Nephron progenitor cell (in vitro differentiated cells): Measurements from ENCODE around the gene NTM.

ENCODE experiments used
- DNase-seq: peaks from one replicate; pipeline ENCODE4 v3.0.0; 2021
- H3K27ac Mint-ChIP-seq: 2 replicates; pipeline ENCODE4 v1.8.0; 2021; ENCODE audit warnings: mild to moderate bottlenecking, moderate library complexity, mixed read lengths
- H3K27me3 Mint-ChIP-seq: 2 replicates; pipeline ENCODE4 v1.8.0; 2021; ENCODE audit warnings: mild to moderate bottlenecking, low read depth, mixed read lengths; ENCODE audit not compliant: poor library complexity
- H3K36me3 Mint-ChIP-seq: 2 replicates; pipeline ENCODE4 v1.8.0; 2021; ENCODE audit warnings: low read depth, mixed read lengths
- H3K4me1 Mint-ChIP-seq: 2 replicates; pipeline ENCODE4 v1.8.0; 2021; ENCODE audit warnings: mixed read lengths
- H3K4me3 Mint-ChIP-seq: 2 replicates; pipeline ENCODE4 v1.8.0; 2021; ENCODE audit warnings: mild to moderate bottlenecking, moderate library complexity, mixed read lengths
- H3K9me3 Mint-ChIP-seq: 2 replicates; pipeline ENCODE4 v1.8.0; 2021; ENCODE audit warnings: mild to moderate bottlenecking, moderate library complexity, mixed read lengths
- TF ChIP-seq, protein P1 (sequence below): fragments of 200-600 bp; sonication (generic); IDR thresholded peaks from 2 replicates; pipeline ENCODE4 v1.5.0; 2021; ENCODE audit warnings: antibody characterized with exemption

NTM gene

DNA sequence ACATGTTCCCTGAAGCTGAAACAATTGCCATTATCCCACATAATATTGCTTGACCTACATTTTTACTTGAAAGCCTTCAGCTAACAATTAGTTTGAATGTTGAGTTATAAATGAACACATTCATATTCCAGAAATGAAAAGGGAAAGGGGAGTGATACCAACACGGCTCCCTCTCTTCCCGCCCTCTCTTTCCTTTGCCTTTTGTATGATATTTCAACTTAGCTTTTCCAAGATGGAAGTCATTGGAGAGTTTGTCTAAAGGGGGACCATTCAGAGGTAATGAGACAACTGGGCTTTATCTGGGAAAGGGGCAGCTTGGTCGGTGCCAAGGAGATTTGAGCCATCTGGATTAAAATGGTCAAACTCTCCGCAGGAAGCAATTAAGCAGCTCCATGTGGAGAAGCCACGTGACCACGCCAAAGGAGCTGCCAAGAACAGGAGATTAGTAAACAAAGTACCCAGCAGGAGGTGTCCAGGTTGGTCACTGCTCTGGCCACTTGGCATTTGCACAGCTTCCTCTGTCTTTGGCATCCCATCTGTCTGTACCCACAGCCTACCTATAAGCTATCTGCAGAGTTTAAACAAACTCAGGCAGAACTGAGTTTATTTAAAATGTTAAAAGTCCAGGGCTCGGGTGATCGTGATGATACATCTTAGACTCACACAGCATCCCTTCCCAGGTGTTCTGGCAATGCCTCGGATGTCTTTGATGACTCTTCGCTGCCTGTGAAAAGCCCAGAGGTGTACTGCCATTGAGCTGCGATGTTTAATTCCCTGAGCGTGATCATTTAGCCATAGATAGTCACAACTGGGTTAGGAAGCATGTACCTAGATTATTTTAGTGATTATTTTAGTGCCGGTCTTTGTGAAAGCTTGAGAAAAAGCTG lies 735.9 kb downstream of the NTM start:
- no peak overlapping the region for H3K4me3 Mint-ChIP-seq
- no peak overlapping the region for H3K27ac Mint-ChIP-seq
- H3K27me3 Mint-ChIP-seq = peaks cover 17% of the 10 kb centered on the region
- no peak for DNase-seq
- TF ChIP-seq, protein P1, sequence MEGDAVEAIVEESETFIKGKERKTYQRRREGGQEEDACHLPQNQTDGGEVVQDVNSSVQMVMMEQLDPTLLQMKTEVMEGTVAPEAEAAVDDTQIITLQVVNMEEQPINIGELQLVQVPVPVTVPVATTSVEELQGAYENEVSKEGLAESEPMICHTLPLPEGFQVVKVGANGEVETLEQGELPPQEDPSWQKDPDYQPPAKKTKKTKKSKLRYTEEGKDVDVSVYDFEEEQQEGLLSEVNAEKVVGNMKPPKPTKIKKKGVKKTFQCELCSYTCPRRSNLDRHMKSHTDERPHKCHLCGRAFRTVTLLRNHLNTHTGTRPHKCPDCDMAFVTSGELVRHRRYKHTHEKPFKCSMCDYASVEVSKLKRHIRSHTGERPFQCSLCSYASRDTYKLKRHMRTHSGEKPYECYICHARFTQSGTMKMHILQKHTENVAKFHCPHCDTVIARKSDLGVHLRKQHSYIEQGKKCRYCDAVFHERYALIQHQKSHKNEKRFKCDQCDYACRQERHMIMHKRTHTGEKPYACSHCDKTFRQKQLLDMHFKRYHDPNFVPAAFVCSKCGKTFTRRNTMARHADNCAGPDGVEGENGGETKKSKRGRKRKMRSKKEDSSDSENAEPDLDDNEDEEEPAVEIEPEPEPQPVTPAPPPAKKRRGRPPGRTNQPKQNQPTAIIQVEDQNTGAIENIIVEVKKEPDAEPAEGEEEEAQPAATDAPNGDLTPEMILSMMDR = no peak
- H3K36me3 Mint-ChIP-seq = no peaks in the 10 kb centered on the region
- H3K4me1 Mint-ChIP-seq = peaks cover 8% of the 10 kb centered on the region
- H3K9me3 Mint-ChIP-seq = peaks cover 5% of the 10 kb centered on the region

DNA sequence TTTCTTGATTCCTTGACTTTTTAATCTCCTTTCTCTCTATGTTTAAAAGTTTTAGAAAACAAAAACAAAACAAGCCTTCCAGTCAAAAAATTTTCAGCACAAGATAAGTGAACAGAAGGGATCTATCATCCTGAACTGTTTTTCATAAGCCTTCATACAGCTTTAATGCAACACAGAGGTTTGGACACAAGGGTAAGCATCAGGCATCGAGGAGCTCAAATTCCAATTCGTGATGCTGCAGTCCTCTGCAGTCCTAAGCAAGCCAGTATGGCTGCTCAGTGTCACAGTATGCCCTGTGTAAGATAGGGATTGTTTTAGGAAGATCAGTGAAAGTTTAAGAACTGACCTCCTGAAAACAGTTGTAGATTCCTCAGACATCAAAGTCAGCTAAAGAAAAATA lies 740.9 kb downstream of the NTM start:
- DNase-seq = no peak
- H3K9me3 Mint-ChIP-seq = no peaks in the 10 kb centered on the region
- no peak overlapping the region for H3K27ac Mint-ChIP-seq
- TF ChIP-seq, protein P1 = no peak
- no peak overlapping the region for H3K4me3 Mint-ChIP-seq
- no peaks in the 10 kb centered on the region for H3K36me3 Mint-ChIP-seq
- peaks cover 7% of the 10 kb centered on the region for H3K4me1 Mint-ChIP-seq
- H3K27me3 Mint-ChIP-seq = peaks cover 13% of the 10 kb centered on the region

DNA sequence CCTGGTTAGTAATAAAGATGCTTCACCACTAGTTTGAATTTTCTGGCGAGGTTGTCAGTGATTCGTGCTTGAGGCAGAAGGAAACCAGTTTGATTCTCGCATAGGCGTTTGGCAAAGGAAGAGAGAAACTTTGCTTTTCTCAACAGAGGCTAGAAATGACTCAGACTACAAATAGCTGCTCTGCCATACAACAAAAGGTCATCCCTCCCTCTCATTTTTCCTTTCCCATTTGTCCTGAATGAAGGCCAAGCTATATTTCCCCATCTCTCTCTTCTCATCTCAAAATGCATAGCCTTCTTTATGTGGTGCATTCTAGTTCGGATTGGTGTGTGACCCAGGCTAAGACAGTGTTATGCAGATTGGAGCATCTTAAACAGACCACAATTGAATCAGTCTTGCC lies 741.4 kb downstream of the NTM start:
- no peak for DNase-seq
- H3K36me3 Mint-ChIP-seq = no peaks in the 10 kb centered on the region
- TF ChIP-seq, protein P1 = no peak
- no peaks in the 10 kb centered on the region for H3K9me3 Mint-ChIP-seq
- peaks cover 7% of the 10 kb centered on the region for H3K4me1 Mint-ChIP-seq
- H3K27ac Mint-ChIP-seq = no peak overlapping the region
- H3K4me3 Mint-ChIP-seq = no peak overlapping the region
- peaks cover 16% of the 10 kb centered on the region for H3K27me3 Mint-ChIP-seq

DNA sequence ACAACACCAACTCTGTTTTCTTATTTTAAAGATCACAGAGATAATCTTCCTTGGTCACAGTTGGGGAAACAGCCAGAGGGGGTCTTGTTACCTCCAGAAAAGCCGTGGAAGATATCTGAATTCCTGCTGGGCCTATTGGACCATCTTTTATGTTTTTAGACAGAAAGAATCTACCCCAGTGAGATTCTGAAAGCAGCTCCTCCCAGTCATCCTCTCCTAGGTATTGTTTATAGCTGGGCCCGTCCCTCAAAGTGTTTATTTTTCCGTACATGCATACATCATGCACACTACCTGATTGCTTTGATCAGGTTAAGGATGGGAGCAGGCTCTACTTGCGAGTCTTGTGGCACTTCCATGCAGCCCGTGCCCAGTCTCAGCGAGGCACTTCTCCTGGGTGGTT lies 742.4 kb downstream of the NTM start:
- Mint-ChIP-seq H3K36me3 (no peaks in the 10 kb centered on the region), H3K4me3 (no peak overlapping the region), H3K27ac (no peak overlapping the region), H3K9me3 (no peaks in the 10 kb centered on the region), H3K27me3 (peaks cover 22% of the 10 kb centered on the region), H3K4me1 (peaks cover 7% of the 10 kb centered on the region)
- no peak for DNase-seq
- TF ChIP-seq, protein P1 = no peak

DNA sequence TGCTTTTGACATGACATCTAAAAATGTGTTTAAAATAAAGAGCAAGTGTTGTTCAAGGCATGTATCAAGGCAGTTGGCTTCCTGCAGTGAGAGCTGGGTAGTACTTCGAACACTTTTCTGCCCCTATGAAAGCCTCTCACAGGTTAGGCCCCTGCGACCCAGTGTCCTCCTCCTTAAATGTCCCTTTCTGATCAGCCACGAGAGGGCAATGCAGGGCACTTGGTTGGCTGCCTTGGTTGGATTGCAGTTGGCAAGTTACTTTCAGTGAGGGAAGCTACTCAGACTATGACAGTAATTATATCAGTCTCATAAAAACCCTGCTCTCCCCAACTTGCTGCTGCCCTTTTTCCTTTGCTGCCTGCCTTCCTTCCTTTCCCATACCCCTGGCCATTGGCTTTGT lies 743.8 kb downstream of the NTM start:
- H3K4me3 Mint-ChIP-seq = no peak overlapping the region
- H3K4me1 Mint-ChIP-seq = peaks cover 7% of the 10 kb centered on the region
- TF ChIP-seq, protein P1 = peak; percentile 60
- peaks cover 23% of the 10 kb centered on the region for H3K27me3 Mint-ChIP-seq
- H3K9me3 Mint-ChIP-seq = no peaks in the 10 kb centered on the region
- no peak overlapping the region for H3K27ac Mint-ChIP-seq
- no peaks in the 10 kb centered on the region for H3K36me3 Mint-ChIP-seq
- DNase-seq = peak; percentile 50

DNA sequence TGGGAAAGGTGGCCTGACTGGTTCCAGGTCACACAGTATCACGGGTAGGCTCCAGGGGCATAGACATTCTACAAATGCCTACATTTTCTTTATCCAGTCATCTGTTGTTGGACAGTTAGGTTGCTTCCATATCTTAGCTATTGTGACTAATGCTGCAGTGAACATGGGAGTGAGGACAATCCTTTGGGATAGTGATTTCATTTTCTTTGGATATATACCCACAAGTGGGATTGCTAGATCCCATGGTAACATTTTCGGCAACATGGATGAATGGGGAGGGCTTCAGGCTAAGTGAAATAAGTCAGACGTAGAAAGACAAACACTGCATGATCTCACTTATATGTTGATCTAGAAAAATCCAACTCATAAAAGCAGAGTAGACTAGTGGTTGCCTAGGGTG lies 744.3 kb downstream of the NTM start:
- Mint-ChIP-seq H3K27me3 (peaks cover 25% of the 10 kb centered on the region), H3K4me3 (no peak overlapping the region), H3K4me1 (peaks cover 7% of the 10 kb centered on the region), H3K27ac (no peak overlapping the region), H3K36me3 (no peaks in the 10 kb centered on the region), H3K9me3 (no peaks in the 10 kb centered on the region)
- no peak for DNase-seq
- TF ChIP-seq, protein P1 = no peak
